ENCODE data around the gene FOXL2NB. TPM values are rescaled to one million over a fixed set of nuclear protein-coding genes. Genes with fewer than 3 reads are reported as not detected.
A peak's percentile ranks its signal among the peaks of the same experiment; 100 is the strongest.

Gene FOXL2NB
- total and polyA plus RNA-seq, 2 of the 13 experiments (the other 11 are each of a cell fraction or from before 2014, with no cell fraction given), result not detected

GRCh38 chr3:138914870-138915502 is 32.0 kb upstream of the FOXL2NB start (continued):
- TF ChIP-seq HDAC2 (CRISPR knock-in tag; IDR thresholded peaks at IDR 0.05) (peak; percentile 76; the same call in 1 of the 2 replicates), JUNB (CRISPR knock-in tag; IDR thresholded peaks at IDR 0.05; ENCODE audit: borderline replicate concordance) (peak; percentile 78), RARA (CRISPR knock-in tag; IDR thresholded peaks at IDR 0.05) (peak; percentile 30; the same call in 1 of the 2 replicates), MED13 (CRISPR knock-in tag; IDR thresholded peaks at IDR 0.05) (no peak), ZBTB26 (CRISPR knock-in tag; IDR thresholded peaks at IDR 0.05; ENCODE audit: borderline replicate concordance) (no peak), NR2F6 (IDR thresholded peaks at IDR 0.05) (no peak), NR2F6 (CRISPR knock-in tag; IDR thresholded peaks at IDR 0.05) (peak; percentile 45), ZBTB25 (CRISPR knock-in tag; IDR thresholded peaks at IDR 0.05) (peak; percentile 8; the same call in 1 of the 2 replicates), ZNF569 (CRISPR knock-in tag; IDR thresholded peaks at IDR 0.05; ENCODE audit: borderline replicate concordance) (no peak), ZNF543 (CRISPR knock-in tag; IDR thresholded peaks at IDR 0.05) (no peak), ZNF749 (CRISPR knock-in tag; IDR thresholded peaks at IDR 0.05; ENCODE audit: borderline replicate concordance) (no peak), FOSL1 (CRISPR knock-in tag; IDR thresholded peaks at IDR 0.05; ENCODE audit: borderline replicate concordance) (peak; percentile 82), KAT2B (IDR thresholded peaks at IDR 0.05; ENCODE audit: borderline replicate concordance, low read depth, low read length) (no peak), CC2D1A (CRISPR knock-in tag; IDR thresholded peaks at IDR 0.05) (no peak), REPIN1 (CRISPR knock-in tag; IDR thresholded peaks at IDR 0.05; ENCODE audit: borderline replicate concordance, low read depth) (peak; percentile 10; the same call in 1 of the 2 replicates), POLR2A (IDR thresholded peaks at IDR 0.05; ENCODE audit: insufficient read depth in 1 of 2, low read depth in 2 of 2, low read length in 2 of 2) (peak in 1 of 2 experiments; percentile 2; a peak in 1 of 4 replicates), ZNF644 (CRISPR knock-in tag; IDR thresholded peaks at IDR 0.05; ENCODE audit: low read depth) (peak; percentile 22; the same call in 1 of the 2 replicates), ZNF292 (CRISPR knock-in tag; IDR thresholded peaks at IDR 0.05; ENCODE audit: borderline replicate concordance, low read depth) (0 out of 2 replicates have a peak, but pooled peaks have one; percentile 60), TSC22D2 (CRISPR knock-in tag; IDR thresholded peaks at IDR 0.05; ENCODE audit: borderline replicate concordance) (no peak), RCOR2 (CRISPR knock-in tag; IDR thresholded peaks at IDR 0.05) (0 out of 2 replicates have a peak, but pooled peaks have one; percentile 34), MXI1 (IDR thresholded peaks at IDR 0.05; ENCODE audit: borderline replicate concordance, low read depth, low read length) (0 out of 3 replicates have a peak, but pooled peaks have one; percentile 23), PCBP2 (optimal IDR thresholded peaks at IDR 0.05; ENCODE audit: low read depth, low read length, poor library complexity, severe bottlenecking) (no peak), ZNF782 (CRISPR knock-in tag; IDR thresholded peaks at IDR 0.05; ENCODE audit: borderline replicate concordance) (0 out of 2 replicates have a peak, but pooled peaks have one; percentile 3), RXRB (CRISPR knock-in tag; IDR thresholded peaks at IDR 0.05; ENCODE audit: borderline replicate concordance) (peak; percentile 82; the same call in 1 of the 2 replicates), AKAP8 (CRISPR knock-in tag; IDR thresholded peaks at IDR 0.05) (peak; percentile 54; the same call in 1 of the 2 replicates)
- TF ChIP-seq, protein P1, sequence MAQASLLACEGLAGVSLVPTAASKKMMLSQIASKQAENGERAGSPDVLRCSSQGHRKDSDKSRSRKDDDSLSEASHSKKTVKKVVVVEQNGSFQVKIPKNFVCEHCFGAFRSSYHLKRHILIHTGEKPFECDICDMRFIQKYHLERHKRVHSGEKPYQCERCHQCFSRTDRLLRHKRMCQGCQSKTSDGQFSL (CRISPR knock-in tag; IDR thresholded peaks at IDR 0.05), result no peak
- TF ChIP-seq, protein P2, sequence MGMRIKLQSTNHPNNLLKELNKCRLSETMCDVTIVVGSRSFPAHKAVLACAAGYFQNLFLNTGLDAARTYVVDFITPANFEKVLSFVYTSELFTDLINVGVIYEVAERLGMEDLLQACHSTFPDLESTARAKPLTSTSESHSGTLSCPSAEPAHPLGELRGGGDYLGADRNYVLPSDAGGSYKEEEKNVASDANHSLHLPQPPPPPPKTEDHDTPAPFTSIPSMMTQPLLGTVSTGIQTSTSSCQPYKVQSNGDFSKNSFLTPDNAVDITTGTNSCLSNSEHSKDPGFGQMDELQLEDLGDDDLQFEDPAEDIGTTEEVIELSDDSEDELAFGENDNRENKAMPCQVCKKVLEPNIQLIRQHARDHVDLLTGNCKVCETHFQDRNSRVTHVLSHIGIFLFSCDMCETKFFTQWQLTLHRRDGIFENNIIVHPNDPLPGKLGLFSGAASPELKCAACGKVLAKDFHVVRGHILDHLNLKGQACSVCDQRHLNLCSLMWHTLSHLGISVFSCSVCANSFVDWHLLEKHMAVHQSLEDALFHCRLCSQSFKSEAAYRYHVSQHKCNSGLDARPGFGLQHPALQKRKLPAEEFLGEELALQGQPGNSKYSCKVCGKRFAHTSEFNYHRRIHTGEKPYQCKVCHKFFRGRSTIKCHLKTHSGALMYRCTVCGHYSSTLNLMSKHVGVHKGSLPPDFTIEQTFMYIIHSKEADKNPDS (CRISPR knock-in tag; IDR thresholded peaks at IDR 0.05), result no peak; the same call in 1 of the 2 replicates

All from HepG2 (cell line).